Measurements from ENCODE around the gene ARHGAP20. TPM values are rescaled to one million over a fixed set of nuclear protein-coding genes. Genes with fewer than 3 reads are reported as not detected.

Gene ARHGAP20
- total and polyA plus RNA-seq, 2 of the 4 experiments (the other 2 are of a cell fraction): 1.4 to 2.5 TPM

DNA sequence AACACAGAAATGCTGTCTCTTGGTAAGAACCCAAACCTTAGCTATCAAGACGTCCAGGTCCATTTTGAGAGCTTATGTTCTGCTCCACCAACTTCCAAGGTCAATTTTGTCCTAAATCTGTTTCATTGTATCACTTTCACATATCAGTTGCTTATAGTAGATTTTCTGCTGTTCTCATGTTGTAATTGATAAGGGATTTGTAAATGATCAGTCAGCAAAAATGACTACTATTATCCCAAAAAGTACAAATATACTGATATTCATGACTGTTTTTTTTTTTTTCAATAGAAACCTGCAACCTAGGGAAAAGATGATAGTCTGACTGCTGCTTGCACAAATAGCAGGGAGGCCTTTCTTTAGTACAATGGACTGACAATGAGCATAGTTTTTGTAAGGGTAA is 128.1 kb downstream of the ARHGAP20 start:
- Histone ChIP-seq H3K4ac (ENCODE audit: low read depth, low read length) (no peak overlapping the region), H3K4me1 (ENCODE audit: control insufficient read depth, insufficient read depth, low read length) (no peaks in the 10 kb centered on the region), H2AK5ac (ENCODE audit: low read depth, low read length) (no peak overlapping the region), H2BK120ac (ENCODE audit: low read depth, low read length) (no peak overlapping the region), H3K79me1 (ENCODE audit: low read depth in 1 of 2, low read length in 2 of 2) (no peaks in the 10 kb centered on the region), H3K23ac (ENCODE audit: low read depth, low read length) (no peak overlapping the region), H3K9me1 (ENCODE audit: insufficient read depth, low read length) (no peaks in the 10 kb centered on the region; the same call in 1 of the 2 replicates), H2BK15ac (ENCODE audit: low read depth, low read length) (no peak overlapping the region), H4K20me1 (ENCODE audit: insufficient read depth, low read length) (no peaks in the 10 kb centered on the region), H2BK20ac (ENCODE audit: low read depth, low read length) (no peak overlapping the region), H3K27ac (ENCODE audit: insufficient read depth, low read length) (no peak overlapping the region), H3K14ac (replicated peaks; ENCODE audit: low read depth, low read length) (no peak overlapping the region), H3K56ac (ENCODE audit: extremely low read depth, insufficient read depth, low read length) (no peak overlapping the region), H3K36me3 (ENCODE audit: control insufficient read depth, insufficient read depth, low read length) (peaks cover 24% of the 10 kb centered on the region), H2BK5ac (ENCODE audit: low read depth, low read length, poor library complexity, severe bottlenecking) (no peak overlapping the region), H4K8ac (ENCODE audit: low read depth in 2 of 2, low read length in 2 of 2) (no peak overlapping the region), H3K27me3 (ENCODE audit: control insufficient read depth, insufficient read depth, low read length) (no peaks in the 10 kb centered on the region), H3K4me3 (ENCODE audit: insufficient read depth, low read depth, low read length) (no peak overlapping the region), H3K18ac (ENCODE audit: low read depth, low read length) (no peak overlapping the region), H2AK9ac (replicated peaks; ENCODE audit: low read depth, low read length, poor library complexity) (no peak overlapping the region), H2AFZ (replicated peaks; ENCODE audit: low read length, poor library complexity) (no peak overlapping the region), H4K5ac (ENCODE audit: low read depth, low read length) (no peak overlapping the region), H3K4me2 (ENCODE audit: low read depth, low read length) (no peak overlapping the region), H4K91ac (ENCODE audit: insufficient read depth, low read depth, low read length) (no peak overlapping the region), H3K9ac (ENCODE audit: low read depth, low read length) (no peak overlapping the region), H3K9me3 (ENCODE audit: control insufficient read depth, insufficient read depth, low read length) (no peaks in the 10 kb centered on the region)
- POLR2A ChIA-PET (ENCODE audit: unreplicated experiment): no interaction called here
- ATAC-seq (ENCODE audit: low read depth) (no peak), DNase-seq (no peak)
- TF ChIP-seq MAFK (IDR thresholded peaks at IDR 0.05; ENCODE audit: low read depth, low read length) (peak; percentile 78), POLR2A (IDR thresholded peaks at IDR 0.05; ENCODE audit: low read depth, low read length) (no peak)
- intact Hi-C loops (cut with micrococcal nuclease) (no loop called here), in situ Hi-C loops (cut with MboI; ENCODE audit: low sequenced_read_pairs) (no loop called here), dilution Hi-C loops (cut with HindIII; ENCODE audit: low sequenced_read_pairs, unreplicated experiment) (no loop called here)
- BruUV-seq (replicated peaks): no TSS peak
- WGBS, 2 experiments (ENCODE audit: extremely low coverage in 2 of 2, insufficient read length in 1 of 2): no CpG with 5 or more reads among the region's 1 CpG
- CTCF ChIA-PET: no interaction called here
